GM23338 (cell line): ENCODE results near the gene MBNL3. TPM values are rescaled to one million over a fixed set of nuclear protein-coding genes. Genes with fewer than 3 reads are reported as not detected.

Experiments
- ATAC-seq: fragments of 200-7000 bp; cut with Tn5 transposase; 3 replicates; pipeline ENCODE4 v1.9.1; 2020
- DNase-seq: peaks from one replicate; pipeline ENCODE4 v3.0.0-alpha.2; 2015; ENCODE audit warnings: low spot score
- H2AFZ ChIP-seq: fragments of 200-600 bp; sonication (generic); 2 replicates; pipeline ENCODE4 v1.8.0; 2016; ENCODE audit warnings: antibody characterized with exemption, mild to moderate bottlenecking, moderate library complexity
- H3F3A ChIP-seq: fragments of 200-600 bp; sonication (generic); replicated peaks from 2 replicates; pipeline ENCODE4 v1.8.0; 2017; ENCODE audit warnings: antibody characterized with exemption, mixed run types, low read depth
- H3K27ac ChIP-seq: fragments of 200-600 bp; sonication (generic); 2 replicates; pipeline ENCODE4 v1.6.1; 2016; ENCODE audit warnings: low read depth
- H3K27me3 ChIP-seq: fragments of 200-600 bp; sonication (generic); 2 replicates; pipeline ENCODE4 v1.8.0; 2016; ENCODE audit warnings: mild to moderate bottlenecking, mixed run types, moderate library complexity; ENCODE audit not compliant: insufficient read depth
- H3K36me3 ChIP-seq: fragments of 200-600 bp; sonication (generic); 2 replicates; pipeline ENCODE4 v1.8.0; 2016; ENCODE audit warnings: mild to moderate bottlenecking; ENCODE audit not compliant: insufficient read depth
- H3K4me1 ChIP-seq: fragments of 200-600 bp; sonication (generic); 2 replicates; pipeline ENCODE4 v1.8.0; 2016; ENCODE audit warnings: mild to moderate bottlenecking, moderate library complexity; ENCODE audit not compliant: insufficient read depth
- H3K4me2 ChIP-seq: fragments of 200-600 bp; sonication (generic); 2 replicates; pipeline ENCODE4 v1.7.1; 2017; ENCODE audit warnings: mixed run types
- H3K4me3 ChIP-seq: fragments of 200-600 bp; sonication (generic); 2 replicates; pipeline ENCODE4 v1.6.1; 2016; ENCODE audit warnings: mixed run types
- H3K79me2 ChIP-seq: fragments of 200-600 bp; sonication (generic); replicated peaks from 2 replicates; pipeline ENCODE4 v1.8.0; 2017; ENCODE audit warnings: mild to moderate bottlenecking; ENCODE audit not compliant: insufficient read depth
- H3K9me2 ChIP-seq: fragments of 200-600 bp; sonication (generic); 2 replicates; pipeline ENCODE4 v1.8.0; 2017; ENCODE audit not compliant: insufficient read depth
- H4K20me1 ChIP-seq: fragments of 200-600 bp; sonication (generic); replicated peaks from 2 replicates; pipeline ENCODE4 v1.8.0; 2017; ENCODE audit warnings: mild to moderate bottlenecking; ENCODE audit not compliant: insufficient read depth
- H3K27ac Mint-ChIP-seq: 2 replicates; pipeline ENCODE4 v1.8.0; 2020; ENCODE audit warnings: inconsistent platforms, mild to moderate bottlenecking, moderate library complexity, mixed read lengths
- H3K27me3 Mint-ChIP-seq: 3 replicates; pipeline ENCODE4 v1.8.0; 2022; ENCODE audit warnings: low read depth, mild to moderate bottlenecking, moderate library complexity, mixed read lengths, inconsistent platforms; ENCODE audit not compliant: insufficient read depth, poor library complexity
- H3K36me3 Mint-ChIP-seq: 3 replicates; pipeline ENCODE4 v1.8.0; 2021; ENCODE audit warnings: low read depth, mild to moderate bottlenecking, inconsistent platforms, moderate library complexity, mixed read lengths
- H3K4me1 Mint-ChIP-seq: 3 replicates; pipeline ENCODE4 v1.8.0; 2020; ENCODE audit warnings: mild to moderate bottlenecking, inconsistent platforms, mixed read lengths
- H3K4me3 Mint-ChIP-seq: 3 replicates; pipeline ENCODE4 v1.8.0; 2021; ENCODE audit warnings: moderate library complexity, mild to moderate bottlenecking, inconsistent platforms, mixed read lengths
- H3K9me3 Mint-ChIP-seq: 3 replicates; pipeline ENCODE4 v1.8.0; 2020; ENCODE audit warnings: moderate library complexity, mild to moderate bottlenecking, inconsistent platforms, mixed read lengths
- CREB1 ChIP-seq: fragments of 250-450 bp; sonication (Bioruptor Pico); IDR thresholded peaks from 2 replicates; pipeline ENCODE4 v1.5.0; 2020; ENCODE audit warnings: low read depth, mild to moderate bottlenecking, moderate library complexity
- EZH2 ChIP-seq: fragments of 200-600 bp; sonication (generic); IDR thresholded peaks from one replicate; pipeline ENCODE4 v1.8.0; 2017; ENCODE audit warnings: antibody characterized with exemption, mild to moderate bottlenecking, low read depth; ENCODE audit not compliant: unreplicated experiment
- EZH2phosphoT487 ChIP-seq: fragments of 200-600 bp; sonication (generic); IDR thresholded peaks from one replicate; pipeline ENCODE4 v1.8.1; 2018; ENCODE audit warnings: antibody characterized with exemption; ENCODE audit not compliant: unreplicated experiment
- JUNB ChIP-seq: IDR thresholded peaks from one replicate; pipeline ENCODE4 v1.6.1; 2016; ENCODE audit warnings: antibody characterized with exemption; ENCODE audit not compliant: unreplicated experiment
- NANOG ChIP-seq: IDR thresholded peaks from 2 replicates; pipeline ENCODE4 v1.6.1; 2016; ENCODE audit warnings: antibody characterized with exemption, borderline replicate concordance
- POLR2AphosphoS5 ChIP-seq: IDR thresholded peaks from 2 replicates; pipeline ENCODE4 v1.6.1; 2016; ENCODE audit warnings: antibody characterized with exemption, low read depth
- REST ChIP-seq: IDR thresholded peaks from one replicate; pipeline ENCODE4 v1.6.1; 2018; ENCODE audit warnings: antibody characterized with exemption; ENCODE audit not compliant: unreplicated experiment
- STAT1 ChIP-seq: IDR thresholded peaks from one replicate; pipeline ENCODE4 v1.6.1; 2016; ENCODE audit warnings: antibody characterized with exemption; ENCODE audit not compliant: unreplicated experiment
- ZNF114 ChIP-seq: fragments of 250-450 bp; sonication (Bioruptor Pico); IDR thresholded peaks from 2 replicates; pipeline ENCODE4 v1.5.0; 2020; ENCODE audit warnings: mild to moderate bottlenecking, moderate library complexity
- ZNF331 ChIP-seq: fragments of 250-450 bp; sonication (Bioruptor Pico); IDR thresholded peaks from 2 replicates; pipeline ENCODE4 v1.5.0; 2020; ENCODE audit warnings: low read depth, mild to moderate bottlenecking, moderate library complexity
- polyA plus RNA-seq: library from polyadenylated mRNA; unstranded; fragments of >200 nt; fragmentation: Nextera tagmentation; extraction: Ambion mirVana; gene quantifications from 2 replicates; pipeline ENCODE4 v1.2.1, GENCODE V29; 2016
- total RNA-seq: library from RNA; depleted of rRNA; stranded (reverse); fragments of >200 nt; shearing (Covaris generic); gene quantifications from 2 replicates; pipeline ENCODE4 v1.2.3, GENCODE V29; 2014
- TF ChIP-seq, protein P1 (sequence below): fragments of 250-450 bp; sonication (Bioruptor Pico); IDR thresholded peaks from 2 replicates; pipeline ENCODE4 v1.5.0; 2020; ENCODE audit warnings: mild to moderate bottlenecking, moderate library complexity
- TF ChIP-seq, protein P2 (sequence below): IDR thresholded peaks from 2 replicates; pipeline ENCODE4 v1.6.1; 2016; ENCODE audit warnings: antibody characterized with exemption
- TF ChIP-seq, protein P3 (sequence below), 2 experiments: fragments of 200-600 bp in 1 of 2; sonication (generic) in 1 of 2; conservative IDR thresholded peaks; 2 replicates each; pipeline versions ENCODE4 v1.5.1 to v1.6.1; 2016 to 2017; ENCODE audit warnings: antibody characterized with exemption in 2 of 2, low read depth in 2 of 2, mild to moderate bottlenecking in 2 of 2, moderate library complexity in 1 of 2

The MBNL3 gene
- total and polyA plus RNA-seq, 2 experiments from 2014 or later = 2.3 to 2.4 TPM

- ATAC-seq = no peak
- H3K4me2 ChIP-seq = no peak overlapping the region
- no peaks in the 10 kb centered on the region for H3K4me1 ChIP-seq
- H3K9me2 ChIP-seq = no peaks in the 10 kb centered on the region
- no peaks in the 10 kb centered on the region for H3K36me3 ChIP-seq
- Mint-ChIP-seq H3K9me3 (no peaks in the 10 kb centered on the region), H3K27ac (no peak overlapping the region), H3K27me3 (no peaks in the 10 kb centered on the region), H3K4me1 (no peaks in the 10 kb centered on the region), H3K36me3 (no peaks in the 10 kb centered on the region), H3K4me3 (no peak overlapping the region)
- no peak overlapping the region for H3K27ac ChIP-seq
- H3F3A ChIP-seq = no peaks in the 10 kb centered on the region
- no peaks in the 10 kb centered on the region for H3K79me2 ChIP-seq
- no peak for TF ChIP-seq ZNF114 (CRISPR knock-in tag)
- TF ChIP-seq, protein P1, sequence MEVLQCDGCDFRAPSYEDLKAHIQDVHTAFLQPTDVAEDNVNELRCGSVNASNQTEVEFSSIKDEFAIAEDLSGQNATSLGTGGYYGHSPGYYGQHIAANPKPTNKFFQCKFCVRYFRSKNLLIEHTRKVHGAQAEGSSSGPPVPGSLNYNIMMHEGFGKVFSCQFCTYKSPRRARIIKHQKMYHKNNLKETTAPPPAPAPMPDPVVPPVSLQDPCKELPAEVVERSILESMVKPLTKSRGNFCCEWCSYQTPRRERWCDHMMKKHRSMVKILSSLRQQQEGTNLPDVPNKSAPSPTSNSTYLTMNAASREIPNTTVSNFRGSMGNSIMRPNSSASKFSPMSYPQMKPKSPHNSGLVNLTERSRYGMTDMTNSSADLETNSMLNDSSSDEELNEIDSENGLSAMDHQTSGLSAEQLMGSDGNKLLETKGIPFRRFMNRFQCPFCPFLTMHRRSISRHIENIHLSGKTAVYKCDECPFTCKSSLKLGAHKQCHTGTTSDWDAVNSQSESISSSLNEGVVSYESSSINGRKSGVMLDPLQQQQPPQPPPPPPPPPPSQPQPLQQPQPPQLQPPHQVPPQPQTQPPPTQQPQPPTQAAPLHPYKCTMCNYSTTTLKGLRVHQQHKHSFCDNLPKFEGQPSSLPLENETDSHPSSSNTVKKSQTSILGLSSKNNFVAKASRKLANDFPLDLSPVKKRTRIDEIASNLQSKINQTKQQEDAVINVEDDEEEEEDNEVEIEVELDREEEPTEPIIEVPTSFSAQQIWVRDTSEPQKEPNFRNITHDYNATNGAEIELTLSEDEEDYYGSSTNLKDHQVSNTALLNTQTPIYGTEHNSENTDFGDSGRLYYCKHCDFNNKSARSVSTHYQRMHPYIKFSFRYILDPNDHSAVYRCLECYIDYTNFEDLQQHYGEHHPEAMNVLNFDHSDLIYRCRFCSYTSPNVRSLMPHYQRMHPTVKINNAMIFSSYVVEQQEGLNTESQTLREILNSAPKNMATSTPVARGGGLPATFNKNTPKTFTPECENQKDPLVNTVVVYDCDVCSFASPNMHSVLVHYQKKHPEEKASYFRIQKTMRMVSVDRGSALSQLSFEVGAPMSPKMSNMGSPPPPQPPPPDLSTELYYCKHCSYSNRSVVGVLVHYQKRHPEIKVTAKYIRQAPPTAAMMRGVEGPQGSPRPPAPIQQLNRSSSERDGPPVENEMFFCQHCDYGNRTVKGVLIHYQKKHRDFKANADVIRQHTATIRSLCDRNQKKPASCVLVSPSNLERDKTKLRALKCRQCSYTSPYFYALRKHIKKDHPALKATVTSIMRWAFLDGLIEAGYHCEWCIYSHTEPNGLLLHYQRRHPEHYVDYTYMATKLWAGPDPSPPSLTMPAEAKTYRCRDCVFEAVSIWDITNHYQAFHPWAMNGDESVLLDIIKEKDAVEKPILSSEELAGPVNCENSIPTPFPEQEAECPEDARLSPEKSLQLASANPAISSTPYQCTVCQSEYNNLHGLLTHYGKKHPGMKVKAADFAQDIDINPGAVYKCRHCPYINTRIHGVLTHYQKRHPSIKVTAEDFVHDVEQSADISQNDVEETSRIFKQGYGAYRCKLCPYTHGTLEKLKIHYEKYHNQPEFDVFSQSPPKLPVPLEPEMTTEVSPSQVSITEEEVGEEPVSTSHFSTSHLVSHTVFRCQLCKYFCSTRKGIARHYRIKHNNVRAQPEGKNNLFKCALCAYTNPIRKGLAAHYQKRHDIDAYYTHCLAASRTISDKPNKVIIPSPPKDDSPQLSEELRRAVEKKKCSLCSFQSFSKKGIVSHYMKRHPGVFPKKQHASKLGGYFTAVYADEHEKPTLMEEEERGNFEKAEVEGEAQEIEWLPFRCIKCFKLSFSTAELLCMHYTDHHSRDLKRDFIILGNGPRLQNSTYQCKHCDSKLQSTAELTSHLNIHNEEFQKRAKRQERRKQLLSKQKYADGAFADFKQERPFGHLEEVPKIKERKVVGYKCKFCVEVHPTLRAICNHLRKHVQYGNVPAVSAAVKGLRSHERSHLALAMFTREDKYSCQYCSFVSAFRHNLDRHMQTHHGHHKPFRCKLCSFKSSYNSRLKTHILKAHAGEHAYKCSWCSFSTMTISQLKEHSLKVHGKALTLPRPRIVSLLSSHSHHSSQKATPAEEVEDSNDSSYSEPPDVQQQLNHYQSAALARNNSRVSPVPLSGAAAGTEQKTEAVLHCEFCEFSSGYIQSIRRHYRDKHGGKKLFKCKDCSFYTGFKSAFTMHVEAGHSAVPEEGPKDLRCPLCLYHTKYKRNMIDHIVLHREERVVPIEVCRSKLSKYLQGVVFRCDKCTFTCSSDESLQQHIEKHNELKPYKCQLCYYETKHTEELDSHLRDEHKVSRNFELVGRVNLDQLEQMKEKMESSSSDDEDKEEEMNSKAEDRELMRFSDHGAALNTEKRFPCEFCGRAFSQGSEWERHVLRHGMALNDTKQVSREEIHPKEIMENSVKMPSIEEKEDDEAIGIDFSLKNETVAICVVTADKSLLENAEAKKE (CRISPR knock-in tag) = no peak
- TF ChIP-seq CREB1 (CRISPR knock-in tag) = no peak
- TF ChIP-seq REST = no peak
- no peak for TF ChIP-seq STAT1
- TF ChIP-seq NANOG = no peak
- TF ChIP-seq EZH2phosphoT487 = no peak
- no peak for TF ChIP-seq EZH2
- TF ChIP-seq, protein P2, sequence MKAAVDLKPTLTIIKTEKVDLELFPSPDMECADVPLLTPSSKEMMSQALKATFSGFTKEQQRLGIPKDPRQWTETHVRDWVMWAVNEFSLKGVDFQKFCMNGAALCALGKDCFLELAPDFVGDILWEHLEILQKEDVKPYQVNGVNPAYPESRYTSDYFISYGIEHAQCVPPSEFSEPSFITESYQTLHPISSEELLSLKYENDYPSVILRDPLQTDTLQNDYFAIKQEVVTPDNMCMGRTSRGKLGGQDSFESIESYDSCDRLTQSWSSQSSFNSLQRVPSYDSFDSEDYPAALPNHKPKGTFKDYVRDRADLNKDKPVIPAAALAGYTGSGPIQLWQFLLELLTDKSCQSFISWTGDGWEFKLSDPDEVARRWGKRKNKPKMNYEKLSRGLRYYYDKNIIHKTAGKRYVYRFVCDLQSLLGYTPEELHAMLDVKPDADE = no peak
- TF ChIP-seq ZNF331 (CRISPR knock-in tag) = no peak
- TF ChIP-seq, protein P3, sequence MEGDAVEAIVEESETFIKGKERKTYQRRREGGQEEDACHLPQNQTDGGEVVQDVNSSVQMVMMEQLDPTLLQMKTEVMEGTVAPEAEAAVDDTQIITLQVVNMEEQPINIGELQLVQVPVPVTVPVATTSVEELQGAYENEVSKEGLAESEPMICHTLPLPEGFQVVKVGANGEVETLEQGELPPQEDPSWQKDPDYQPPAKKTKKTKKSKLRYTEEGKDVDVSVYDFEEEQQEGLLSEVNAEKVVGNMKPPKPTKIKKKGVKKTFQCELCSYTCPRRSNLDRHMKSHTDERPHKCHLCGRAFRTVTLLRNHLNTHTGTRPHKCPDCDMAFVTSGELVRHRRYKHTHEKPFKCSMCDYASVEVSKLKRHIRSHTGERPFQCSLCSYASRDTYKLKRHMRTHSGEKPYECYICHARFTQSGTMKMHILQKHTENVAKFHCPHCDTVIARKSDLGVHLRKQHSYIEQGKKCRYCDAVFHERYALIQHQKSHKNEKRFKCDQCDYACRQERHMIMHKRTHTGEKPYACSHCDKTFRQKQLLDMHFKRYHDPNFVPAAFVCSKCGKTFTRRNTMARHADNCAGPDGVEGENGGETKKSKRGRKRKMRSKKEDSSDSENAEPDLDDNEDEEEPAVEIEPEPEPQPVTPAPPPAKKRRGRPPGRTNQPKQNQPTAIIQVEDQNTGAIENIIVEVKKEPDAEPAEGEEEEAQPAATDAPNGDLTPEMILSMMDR (conservative IDR thresholded peaks at IDR 0.05; ENCODE audit: low read depth in 2 of 2) = no peak
- TF ChIP-seq POLR2AphosphoS5 = no peak
- no peak for TF ChIP-seq JUNB
- no peaks in the 10 kb centered on the region for H4K20me1 ChIP-seq
- no peak overlapping the region for H3K4me3 ChIP-seq
- DNase-seq = no peak
- no peaks in the 10 kb centered on the region for H3K27me3 ChIP-seq
- no peak overlapping the region for H2AFZ ChIP-seq
These were observed 104.5 kb downstream of the MBNL3 start for GRCh38 chrX:132384301-132384700.
